ENCODE results near the gene IDH3B. TPM values are rescaled to one million over a fixed set of nuclear protein-coding genes. Genes with fewer than 3 reads are reported as not detected.

IDH3B gene
- total and polyA plus RNA-seq, 2 of the 13 experiments (the other 11 are each of a cell fraction or from before 2014, with no cell fraction given) = 215 to 254 TPM

- no peak for TF ChIP-seq ZBTB40 (IDR thresholded peaks at IDR 0.05)
- peak; percentile 11; the same call in 1 of the 2 replicates for TF ChIP-seq ZBTB40 (CRISPR knock-in tag; IDR thresholded peaks at IDR 0.05)
- TF ChIP-seq TSC22D2 (CRISPR knock-in tag; IDR thresholded peaks at IDR 0.05; ENCODE audit: borderline replicate concordance) = no peak
- TF ChIP-seq NCOA5 (CRISPR knock-in tag; IDR thresholded peaks at IDR 0.05) = no peak
- TF ChIP-seq GLI4 (CRISPR knock-in tag; IDR thresholded peaks at IDR 0.05; ENCODE audit: borderline replicate concordance) = no peak
- no peak for TF ChIP-seq SOX13 (IDR thresholded peaks at IDR 0.05)
- no peak for TF ChIP-seq SOX13 (CRISPR knock-in tag; conservative IDR thresholded peaks at IDR 0.05 in 1 of 2, IDR thresholded peaks at IDR 0.05 in 1 of 2)
- TF ChIP-seq ZNF616 (CRISPR knock-in tag; IDR thresholded peaks at IDR 0.05; ENCODE audit: low read depth) = no peak
- no peak for TF ChIP-seq USF2 (IDR thresholded peaks at IDR 0.05; ENCODE audit: low read depth, low read length)
- TF ChIP-seq USF2 (CRISPR knock-in tag; IDR thresholded peaks at IDR 0.05; ENCODE audit: borderline replicate concordance) = no peak
- TF ChIP-seq MTF2 (CRISPR knock-in tag; IDR thresholded peaks at IDR 0.05; ENCODE audit: borderline replicate concordance) = peak; percentile 35; the same call in 1 of the 2 replicates
- no peak for TF ChIP-seq ZNF263 (CRISPR knock-in tag; IDR thresholded peaks at IDR 0.05)
- TF ChIP-seq, protein P1, sequence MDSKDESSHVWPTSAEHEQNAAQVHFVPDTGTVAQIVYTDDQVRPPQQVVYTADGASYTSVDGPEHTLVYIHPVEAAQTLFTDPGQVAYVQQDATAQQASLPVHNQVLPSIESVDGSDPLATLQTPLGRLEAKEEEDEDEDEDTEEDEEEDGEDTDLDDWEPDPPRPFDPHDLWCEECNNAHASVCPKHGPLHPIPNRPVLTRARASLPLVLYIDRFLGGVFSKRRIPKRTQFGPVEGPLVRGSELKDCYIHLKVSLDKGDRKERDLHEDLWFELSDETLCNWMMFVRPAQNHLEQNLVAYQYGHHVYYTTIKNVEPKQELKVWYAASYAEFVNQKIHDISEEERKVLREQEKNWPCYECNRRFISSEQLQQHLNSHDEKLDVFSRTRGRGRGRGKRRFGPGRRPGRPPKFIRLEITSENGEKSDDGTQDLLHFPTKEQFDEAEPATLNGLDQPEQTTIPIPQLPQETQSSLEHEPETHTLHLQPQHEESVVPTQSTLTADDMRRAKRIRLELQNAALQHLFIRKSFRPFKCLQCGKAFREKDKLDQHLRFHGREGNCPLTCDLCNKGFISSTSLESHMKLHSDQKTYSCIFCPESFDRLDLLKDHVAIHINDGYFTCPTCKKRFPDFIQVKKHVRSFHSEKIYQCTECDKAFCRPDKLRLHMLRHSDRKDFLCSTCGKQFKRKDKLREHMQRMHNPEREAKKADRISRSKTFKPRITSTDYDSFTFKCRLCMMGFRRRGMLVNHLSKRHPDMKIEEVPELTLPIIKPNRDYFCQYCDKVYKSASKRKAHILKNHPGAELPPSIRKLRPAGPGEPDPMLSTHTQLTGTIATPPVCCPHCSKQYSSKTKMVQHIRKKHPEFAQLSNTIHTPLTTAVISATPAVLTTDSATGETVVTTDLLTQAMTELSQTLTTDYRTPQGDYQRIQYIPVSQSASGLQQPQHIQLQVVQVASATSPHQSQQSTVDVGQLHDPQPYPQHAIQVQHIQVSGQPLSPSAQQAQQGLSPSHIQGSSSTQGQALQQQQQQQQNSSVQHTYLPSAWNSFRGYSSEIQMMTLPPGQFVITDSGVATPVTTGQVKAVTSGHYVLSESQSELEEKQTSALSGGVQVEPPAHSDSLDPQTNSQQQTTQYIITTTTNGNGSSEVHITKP (CRISPR knock-in tag; IDR thresholded peaks at IDR 0.05; ENCODE audit: low read depth) = no peak
- no peak for TF ChIP-seq FOXO1 (CRISPR knock-in tag; IDR thresholded peaks at IDR 0.05)
These were observed 29.4 kb upstream of the IDH3B start (continued) for GRCh38 chr20:2693286-2694007.

All from HepG2 (cell line).